Stimulated activated effector memory CD8-positive, alpha-beta T cell treated with anti-CD3 and anti-CD28 coated beads, Interleukin-12 subunit alpha, Interleukin-12 subunit beta, amount 100 ng/mL, for 72 hours (primary cell): ENCODE results near the gene RAB6A.
"Not testable (repeated sequence)": the region's sequence is repeated elsewhere in the genome, so short reads cannot be mapped to it uniquely, and the experiment has no call there.

Source experiments
- ATAC-seq: fragments of 150-1000 bp; cut with Tn5 transposase; 2 replicates; pipeline ENCODE4 v1.10.0; 2021
- DNase-seq, 2 donors: peaks; one replicate each; pipeline ENCODE4 v3.0.0; 2021 to 2022; ENCODE audit warnings: low spot score in 2 of 2
- H3K27ac Mint-ChIP-seq: one replicate; pipeline ENCODE4 v1.8.0; 2022; ENCODE audit warnings: mild to moderate bottlenecking, mixed read lengths
- H3K36me3 Mint-ChIP-seq: one replicate; pipeline ENCODE4 v1.8.0; 2022; ENCODE audit warnings: mild to moderate bottlenecking, mixed read lengths
- H3K4me1 Mint-ChIP-seq: one replicate; pipeline ENCODE4 v1.8.0; 2022; ENCODE audit warnings: mixed read lengths
- H3K4me3 Mint-ChIP-seq: one replicate; pipeline ENCODE4 v1.8.0; 2022; ENCODE audit warnings: mild to moderate bottlenecking, mixed read lengths
- H3K9me3 Mint-ChIP-seq: one replicate; pipeline ENCODE4 v1.8.0; 2022; ENCODE audit warnings: mixed read lengths

The RAB6A gene

GRCh38 chr11:73760679-73761402 lies at the start of gene RAB6A:
TSS of gene RAB6A (minus strand) at chr11:73761074. CDS start at chr11:73760635, 439 bp downstream.
- Mint-ChIP-seq H3K4me1 (peaks cover 34% of the 10 kb centered on the region), H3K36me3 (peaks cover 29% of the 10 kb centered on the region), H3K4me3 (peak within 1 kb of the TSS; percentile 97), H3K9me3 (no peaks in the 10 kb centered on the region), H3K27ac (peak within 1 kb of the TSS; percentile 89)
- ATAC-seq: peak; percentile 94
- peak; percentile 91 to 99 for DNase-seq

DNA sequence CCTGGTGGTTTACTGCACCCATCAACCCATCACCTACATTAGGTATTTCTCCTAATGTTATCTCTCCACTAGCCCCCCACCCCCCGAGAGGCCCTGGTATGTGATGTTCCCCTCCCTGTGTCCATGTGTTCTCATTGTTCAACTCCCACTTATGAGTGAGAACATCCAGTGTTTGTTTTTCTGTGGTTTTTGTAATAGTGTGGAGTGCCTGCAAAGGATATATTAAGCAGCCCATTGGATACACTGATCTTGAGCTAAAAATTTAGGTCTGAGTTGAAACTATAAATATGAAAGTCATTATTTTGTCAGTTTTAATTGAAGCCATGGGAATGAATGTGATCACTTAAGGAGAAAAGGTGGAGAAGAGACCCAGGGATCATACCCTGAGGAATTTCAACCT lies 49.8 kb upstream of the RAB6A start:
- Mint-ChIP-seq H3K36me3 (peaks cover 38% of the 10 kb centered on the region), H3K4me3 (no peak overlapping the region)

GRCh38 chr11:73808052-73808451 lies 47.2 kb upstream of the RAB6A start:
- no peak for DNase-seq
- no peak overlapping the region for H3K4me3 Mint-ChIP-seq
- no peak overlapping the region for H3K27ac Mint-ChIP-seq
- H3K9me3 Mint-ChIP-seq: no peaks in the 10 kb centered on the region
- no peaks in the 10 kb centered on the region for H3K4me1 Mint-ChIP-seq
- no peak for ATAC-seq
- H3K36me3 Mint-ChIP-seq: peaks cover 34% of the 10 kb centered on the region

More for the DNA sequence above, 49.8 kb upstream of the RAB6A start:
- Mint-ChIP-seq H3K4me1 (no peaks in the 10 kb centered on the region), H3K27ac (no peak overlapping the region), H3K9me3 (no peaks in the 10 kb centered on the region)
- DNase-seq (no peak), ATAC-seq (no peak)

DNA sequence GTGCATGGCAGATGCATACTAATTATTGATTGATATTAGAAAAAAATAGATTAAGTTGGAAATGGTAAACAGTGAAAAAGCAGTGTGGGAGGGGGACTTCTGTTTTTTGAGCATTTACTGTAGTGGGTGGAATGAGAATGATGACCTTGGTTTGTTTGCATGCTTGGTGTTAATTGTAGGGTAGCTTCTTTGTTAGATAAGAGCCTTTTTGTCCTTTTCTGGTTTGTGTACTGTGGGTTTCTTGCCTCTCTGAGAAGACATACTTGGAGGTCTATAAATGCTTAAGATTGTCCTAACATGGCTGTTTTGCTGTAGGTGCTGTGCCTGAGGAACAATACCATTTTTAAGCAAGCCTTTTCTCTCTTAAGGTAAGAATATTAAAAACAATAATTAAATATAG lies 43.8 kb upstream of the RAB6A start:
- Mint-ChIP-seq H3K9me3 (no peaks in the 10 kb centered on the region), H3K4me3 (no peak overlapping the region), H3K27ac (no peak overlapping the region), H3K36me3 (peaks cover 34% of the 10 kb centered on the region), H3K4me1 (no peaks in the 10 kb centered on the region)
- no peak for DNase-seq
- no peak for ATAC-seq

GRCh38 chr11:73801136-73801535 lies 40.3 kb upstream of the RAB6A start:
- ATAC-seq (no peak), DNase-seq (no peak)
- Mint-ChIP-seq H3K27ac (no peak overlapping the region), H3K9me3 (no peaks in the 10 kb centered on the region), H3K4me3 (no peak overlapping the region), H3K4me1 (peaks cover 7% of the 10 kb centered on the region), H3K36me3 (peaks cover 17% of the 10 kb centered on the region)

GRCh38 chr11:73800276-73800806 lies 39.5 kb upstream of the RAB6A start:
- no peak for DNase-seq
- H3K27ac Mint-ChIP-seq: no peak overlapping the region
- no peaks in the 10 kb centered on the region for H3K9me3 Mint-ChIP-seq
- H3K36me3 Mint-ChIP-seq: peaks cover 11% of the 10 kb centered on the region
- no peak for ATAC-seq
- H3K4me3 Mint-ChIP-seq: no peak overlapping the region
- H3K4me1 Mint-ChIP-seq: peaks cover 7% of the 10 kb centered on the region

DNA sequence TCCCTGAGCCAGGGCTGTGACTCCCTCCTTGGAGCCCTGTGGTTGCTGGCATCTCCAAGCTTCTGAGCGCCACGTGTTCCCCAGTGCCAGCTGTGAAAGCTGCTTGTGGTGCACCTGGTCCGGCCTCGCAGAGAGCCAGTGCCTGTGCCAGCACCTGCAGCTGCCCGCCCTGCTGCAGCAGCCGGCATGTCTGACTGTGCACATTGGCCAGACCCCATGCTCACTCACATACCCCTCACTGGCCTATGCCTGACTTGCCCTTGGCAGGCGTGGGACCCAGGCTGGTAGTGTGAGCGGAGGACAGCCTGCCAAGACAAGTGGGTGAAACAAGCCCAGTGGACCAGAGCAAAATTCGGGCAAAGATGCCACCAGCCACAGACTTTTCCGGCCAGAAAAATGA lies 36.6 kb upstream of the RAB6A start:
- Mint-ChIP-seq H3K4me3 (no peak overlapping the region), H3K4me1 (peaks cover 13% of the 10 kb centered on the region), H3K9me3 (no peaks in the 10 kb centered on the region), H3K27ac (no peak overlapping the region), H3K36me3 (peaks cover 17% of the 10 kb centered on the region)
- ATAC-seq (no peak), DNase-seq (no peak)

DNA sequence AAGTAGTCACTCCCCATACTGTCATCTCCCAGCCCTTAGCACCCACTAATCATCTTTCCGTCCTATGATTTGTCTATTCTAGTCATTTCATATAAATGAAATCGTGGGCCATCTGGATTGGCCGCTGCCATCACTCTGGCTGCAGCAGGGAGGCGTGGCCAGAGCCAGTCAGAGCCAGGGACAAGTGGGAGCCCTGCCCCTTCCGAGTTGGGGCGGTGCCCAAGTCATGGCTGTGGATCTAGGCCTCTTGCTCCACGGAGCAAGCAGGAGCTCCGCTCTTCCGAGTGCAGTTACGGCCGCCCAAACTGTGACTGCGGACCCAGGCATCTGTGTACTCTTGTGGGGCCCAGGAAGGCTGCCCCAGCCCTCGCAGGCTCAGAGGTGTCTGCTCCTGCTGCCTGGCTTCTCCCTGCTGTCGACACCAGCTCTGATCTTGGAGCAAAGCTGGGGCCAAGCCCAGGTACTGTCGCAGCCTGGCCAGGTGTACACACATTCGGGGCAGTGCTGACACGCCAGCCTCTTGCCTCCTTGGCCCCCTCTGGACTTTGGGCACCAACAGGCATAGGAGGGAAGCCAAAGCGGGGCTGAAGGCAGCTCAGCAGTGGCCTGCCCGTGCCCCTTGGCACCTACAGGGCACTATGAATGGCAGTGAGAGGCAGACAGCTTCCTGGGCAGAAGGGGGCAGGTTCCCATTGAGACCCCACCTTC lies 35.2 kb upstream of the RAB6A start:
- Mint-ChIP-seq H3K36me3 (peaks cover 17% of the 10 kb centered on the region), H3K9me3 (no peaks in the 10 kb centered on the region), H3K27ac (no peak overlapping the region), H3K4me3 (no peak overlapping the region), H3K4me1 (peaks cover 13% of the 10 kb centered on the region)
- ATAC-seq (no peak), DNase-seq (no peak)

- Mint-ChIP-seq H3K36me3 (peaks cover 18% of the 10 kb centered on the region), H3K9me3 (no peaks in the 10 kb centered on the region), H3K27ac (no peak overlapping the region), H3K4me3 (no peak overlapping the region), H3K4me1 (peaks cover 18% of the 10 kb centered on the region)
- ATAC-seq: no peak
- no peak for DNase-seq
Measured at GRCh38 chr11:73792584-73792983, 31.7 kb upstream of the RAB6A start.

GRCh38 chr11:73789279-73789670 lies 28.4 kb upstream of the RAB6A start:
- peaks cover 23% of the 10 kb centered on the region for H3K4me1 Mint-ChIP-seq
- peak overlapping the region; percentile 97 for H3K27ac Mint-ChIP-seq
- H3K4me3 Mint-ChIP-seq: peak overlapping the region; percentile 96

GRCh38 chr11:73787643-73788558 lies 27.0 kb upstream of the RAB6A start, which contains the start of gene MRPL48:
TSS of gene MRPL48 (plus strand) at chr11:73787874. CDS start at chr11:73787972, 98 bp downstream.
- Mint-ChIP-seq H3K4me3 (peak within 1 kb of the TSS; percentile 96), H3K27ac (peak within 1 kb of the TSS; percentile 97), H3K36me3 (peaks cover 8% of the 10 kb centered on the region), H3K4me1 (peaks cover 17% of the 10 kb centered on the region), H3K9me3 (no peaks in the 10 kb centered on the region)
- ATAC-seq (peak; percentile 100), DNase-seq (peak; percentile 72 to 95)

More at GRCh38 chr11:73789279-73789670, 28.4 kb upstream of the RAB6A start:
- Mint-ChIP-seq H3K9me3 (no peaks in the 10 kb centered on the region), H3K36me3 (peaks cover 14% of the 10 kb centered on the region)
- no peak for ATAC-seq
- DNase-seq: no peak

DNA sequence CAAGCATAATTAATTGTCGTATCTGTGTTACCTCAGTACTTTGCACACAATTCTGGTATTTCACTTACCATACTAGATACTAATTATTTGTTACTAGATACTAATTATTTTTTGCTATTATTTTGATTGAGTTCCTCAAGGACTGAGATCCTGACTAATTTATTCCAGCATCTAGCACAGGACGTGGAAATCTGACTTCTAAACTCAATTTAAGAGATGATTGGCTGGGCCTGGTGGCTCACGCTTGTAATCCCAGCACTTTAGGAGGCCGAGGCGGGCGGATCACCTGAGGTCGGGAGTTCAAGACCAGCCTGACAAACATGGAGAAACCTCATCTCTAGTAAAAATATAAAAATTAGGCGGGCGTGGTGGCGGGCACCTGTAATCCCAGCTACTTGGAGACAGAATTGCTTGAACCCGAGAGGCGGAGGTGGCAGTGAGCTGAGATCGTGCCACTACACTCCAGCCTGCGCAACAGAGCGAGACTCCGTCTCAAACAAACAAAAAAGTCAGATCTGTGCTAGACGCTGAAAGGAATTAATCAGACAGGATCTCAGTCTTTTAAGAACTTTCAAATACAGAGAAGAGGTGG lies 26.3 kb upstream of the RAB6A start:
- Mint-ChIP-seq H3K36me3 (peaks cover 8% of the 10 kb centered on the region), H3K9me3 (no peaks in the 10 kb centered on the region), H3K4me3 (peak overlapping the region; percentile 96), H3K4me1 (peaks cover 17% of the 10 kb centered on the region), H3K27ac (peak overlapping the region; percentile 97)
- DNase-seq: no peak
- ATAC-seq: no peak

- not testable (repeated sequence) for DNase-seq, H3K36me3 Mint-ChIP-seq, H3K4me3 Mint-ChIP-seq, H3K27ac Mint-ChIP-seq, H3K9me3 Mint-ChIP-seq, ATAC-seq
- peaks cover 17% of the 10 kb centered on the region for H3K4me1 Mint-ChIP-seq
Measured at GRCh38 chr11:73785467-73785866, 24.6 kb upstream of the RAB6A start.

DNA sequence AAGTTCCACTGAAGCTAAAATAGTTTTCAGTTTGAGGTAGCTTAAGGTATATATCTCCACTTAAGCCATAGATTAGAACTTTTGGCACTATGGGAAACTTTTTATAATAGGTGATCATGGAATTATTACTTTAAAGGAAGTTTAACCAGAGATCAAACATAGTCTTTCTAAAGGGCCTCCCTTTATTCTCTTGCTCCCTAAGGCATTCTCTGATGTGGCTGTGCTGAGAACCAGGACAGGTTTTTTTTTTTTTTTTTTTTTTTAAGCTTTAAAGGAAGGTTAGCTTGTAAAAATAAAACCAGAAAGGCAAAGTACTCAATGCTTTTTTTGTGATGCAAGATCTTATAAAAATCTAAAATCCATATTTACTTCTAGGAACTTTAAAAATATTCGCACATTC lies 23.9 kb upstream of the RAB6A start:
- Mint-ChIP-seq H3K4me3 (no peak overlapping the region), H3K27ac (no peak overlapping the region), H3K36me3 (peaks cover 8% of the 10 kb centered on the region), H3K9me3 (no peaks in the 10 kb centered on the region), H3K4me1 (peaks cover 17% of the 10 kb centered on the region)
- ATAC-seq (no peak), DNase-seq (no peak)
